Thyroid gland (tissue), 4 donors: ENCODE data around the gene AP3B1.

ENCODE experiments used
- POLR2A ChIP-seq, 2 donors: fragments of 450-650 bp; IDR thresholded peaks; one replicate each; pipeline ENCODE4 v1.6.1; 2017; ENCODE audit warnings: antibody characterized with exemption in 2 of 2, mild to moderate bottlenecking in 2 of 2, moderate library complexity in 1 of 2
- TF ChIP-seq, protein P1 (sequence below), 6 experiments: fragments of 200-600 bp in 3 of 6; fragments of 450-650 bp in 3 of 6; sonication (generic) in 3 of 6; IDR thresholded peaks; one replicate each; pipeline ENCODE4 v1.5.1; 2016 to 2019; ENCODE audit warnings: antibody characterized with exemption in 6 of 6, mild to moderate bottlenecking in 2 of 6, inconsistent platforms in 1 of 6, moderate library complexity in 1 of 6

- TF ChIP-seq, protein P1, sequence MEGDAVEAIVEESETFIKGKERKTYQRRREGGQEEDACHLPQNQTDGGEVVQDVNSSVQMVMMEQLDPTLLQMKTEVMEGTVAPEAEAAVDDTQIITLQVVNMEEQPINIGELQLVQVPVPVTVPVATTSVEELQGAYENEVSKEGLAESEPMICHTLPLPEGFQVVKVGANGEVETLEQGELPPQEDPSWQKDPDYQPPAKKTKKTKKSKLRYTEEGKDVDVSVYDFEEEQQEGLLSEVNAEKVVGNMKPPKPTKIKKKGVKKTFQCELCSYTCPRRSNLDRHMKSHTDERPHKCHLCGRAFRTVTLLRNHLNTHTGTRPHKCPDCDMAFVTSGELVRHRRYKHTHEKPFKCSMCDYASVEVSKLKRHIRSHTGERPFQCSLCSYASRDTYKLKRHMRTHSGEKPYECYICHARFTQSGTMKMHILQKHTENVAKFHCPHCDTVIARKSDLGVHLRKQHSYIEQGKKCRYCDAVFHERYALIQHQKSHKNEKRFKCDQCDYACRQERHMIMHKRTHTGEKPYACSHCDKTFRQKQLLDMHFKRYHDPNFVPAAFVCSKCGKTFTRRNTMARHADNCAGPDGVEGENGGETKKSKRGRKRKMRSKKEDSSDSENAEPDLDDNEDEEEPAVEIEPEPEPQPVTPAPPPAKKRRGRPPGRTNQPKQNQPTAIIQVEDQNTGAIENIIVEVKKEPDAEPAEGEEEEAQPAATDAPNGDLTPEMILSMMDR (IDR thresholded peaks at IDR 0.05), result no peak
- TF ChIP-seq POLR2A (IDR thresholded peaks at IDR 0.05), result no peak
Observed at GRCh38 chr5:78224358-78224757, 70.1 kb downstream of the AP3B1 start.
